Astrocyte of the spinal cord (primary cell): ENCODE measurements around the gene PNLIPRP2.

Experiments
- DNase-seq: peaks from one replicate; pipeline ENCODE4 v3.0.0; 2011; ENCODE audit warnings: low read depth, low spot score
- H3K4me3 ChIP-seq: 2 replicates; pipeline ENCODE4 v1.5.1; 2011; ENCODE audit warnings: low read depth, mild to moderate bottlenecking, low read length, moderate library complexity
- CTCF ChIP-seq: IDR thresholded peaks from 2 replicates; pipeline ENCODE4 v1.5.1; 2012; ENCODE audit warnings: low read depth, mild to moderate bottlenecking, low read length, inconsistent platforms
- in situ Hi-C: cut with HindIII; loops from 2 replicates; pipeline ENCODE4 v1.10.0; 2017; ENCODE audit warnings: low sequenced_read_pairs

Gene PNLIPRP2

GRCh38 chr10:116688241-116688711, 67.5 kb downstream of the PNLIPRP2 start:
- H3K4me3 ChIP-seq, result no peak overlapping the region
- in situ Hi-C loops, result no loop called here
- DNase-seq, result peak; percentile 15
- no peak for TF ChIP-seq CTCF

- no peak for DNase-seq
- no peak for TF ChIP-seq CTCF
- in situ Hi-C loops, result no loop called here
- H3K4me3 ChIP-seq, result no peak overlapping the region
Measured at GRCh38 chr10:116688741-116689495, 68.2 kb downstream of the PNLIPRP2 start.

GRCh38 chr10:116689744-116690143, 69.0 kb downstream of the PNLIPRP2 start:
- in situ Hi-C loops, result no loop called here
- no peak for DNase-seq
- no peak overlapping the region for H3K4me3 ChIP-seq
- no peak for TF ChIP-seq CTCF

- in situ Hi-C loops, result no loop called here
- DNase-seq, result peak; percentile 22
- peak; percentile 42 for TF ChIP-seq CTCF
- H3K4me3 ChIP-seq, result no peak overlapping the region
Measured at GRCh38 chr10:116690356-116691322, 69.9 kb downstream of the PNLIPRP2 start.

- in situ Hi-C loops, result no loop called here
- no peak overlapping the region for H3K4me3 ChIP-seq
- TF ChIP-seq CTCF, result no peak
- DNase-seq, result no peak
Measured at GRCh38 chr10:116691635-116692034, 70.9 kb downstream of the PNLIPRP2 start.

GRCh38 chr10:116692225-116692624, 71.5 kb downstream of the PNLIPRP2 start:
- no peak overlapping the region for H3K4me3 ChIP-seq
- no peak for TF ChIP-seq CTCF
- DNase-seq, result no peak
- in situ Hi-C loops, result no loop called here
